Esophagus squamous epithelium (tissue), 4 donors: Measurements from ENCODE around the gene DCUN1D1.

Experiments
- CTCF ChIP-seq, 6 experiments: fragments of 450-650 bp in 4 of 6; fragments of 200-600 bp in 2 of 6; sonication (generic) in 2 of 6; IDR thresholded peaks; one replicate each; pipeline ENCODE4 v1.5.1; 2016 to 2019; ENCODE audit warnings: antibody characterized with exemption in 6 of 6, mild to moderate bottlenecking in 4 of 6, moderate library complexity in 4 of 6
- POLR2A ChIP-seq, 4 donors: fragments of 450-650 bp; IDR thresholded peaks; one replicate each; pipeline ENCODE4 v1.6.1; 2017; ENCODE audit warnings: antibody characterized with exemption in 4 of 4, mild to moderate bottlenecking in 4 of 4, moderate library complexity in 3 of 4

DNA sequence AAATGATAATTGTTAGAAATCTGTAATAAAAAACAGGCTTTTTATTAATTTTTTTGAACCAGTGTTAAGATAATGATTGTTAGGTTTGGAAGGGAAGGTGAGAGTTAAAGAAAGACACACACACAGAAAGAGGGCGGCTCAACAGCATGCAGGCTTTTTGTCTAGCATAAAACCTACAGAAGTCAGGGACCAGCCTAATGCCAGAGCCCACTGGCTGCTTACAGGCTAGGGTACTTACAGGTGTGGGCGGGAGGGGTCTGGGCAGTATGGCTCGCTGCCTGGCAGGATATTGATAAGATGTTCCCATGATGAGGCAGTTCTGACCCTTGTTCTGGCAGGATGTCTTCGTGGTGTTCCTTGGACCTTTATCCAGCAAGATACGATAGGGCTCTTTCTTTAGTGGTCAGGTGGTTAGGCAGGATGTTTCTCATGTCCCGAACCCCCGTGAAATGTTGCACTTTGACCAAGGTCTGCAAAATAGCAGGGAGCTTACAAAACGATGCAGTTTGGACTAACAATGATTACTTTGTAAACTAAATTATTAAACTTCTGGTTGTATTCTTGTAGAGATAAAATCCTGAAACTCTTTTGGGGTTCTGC lies 84.7 kb downstream of the DCUN1D1 start:
- TF ChIP-seq CTCF (IDR thresholded peaks at IDR 0.05) (no peak), POLR2A (IDR thresholded peaks at IDR 0.05) (no peak)
